GM23338 (cell line): ENCODE measurements around the gene EML1.

Experiments
- CTCF ChIP-seq, 2 experiments: fragments of 200-600 bp in 1 of 2; sonication (generic) in 1 of 2; conservative IDR thresholded peaks; 2 replicates each; pipeline versions ENCODE4 v1.5.1 to v1.6.1; 2016 to 2017; ENCODE audit warnings: antibody characterized with exemption in 2 of 2, low read depth in 2 of 2, mild to moderate bottlenecking in 2 of 2, moderate library complexity in 1 of 2
- EZH2 ChIP-seq: fragments of 200-600 bp; sonication (generic); IDR thresholded peaks from one replicate; pipeline ENCODE4 v1.8.0; 2017; ENCODE audit warnings: antibody characterized with exemption, mild to moderate bottlenecking, low read depth; ENCODE audit not compliant: unreplicated experiment
- EZH2phosphoT487 ChIP-seq: fragments of 200-600 bp; sonication (generic); IDR thresholded peaks from one replicate; pipeline ENCODE4 v1.8.1; 2018; ENCODE audit warnings: antibody characterized with exemption; ENCODE audit not compliant: unreplicated experiment
- JUNB ChIP-seq: IDR thresholded peaks from one replicate; pipeline ENCODE4 v1.6.1; 2016; ENCODE audit warnings: antibody characterized with exemption; ENCODE audit not compliant: unreplicated experiment
- POLR2AphosphoS5 ChIP-seq: IDR thresholded peaks from 2 replicates; pipeline ENCODE4 v1.6.1; 2016; ENCODE audit warnings: antibody characterized with exemption, low read depth
- REST ChIP-seq: IDR thresholded peaks from one replicate; pipeline ENCODE4 v1.6.1; 2018; ENCODE audit warnings: antibody characterized with exemption; ENCODE audit not compliant: unreplicated experiment

- TF ChIP-seq CTCF (conservative IDR thresholded peaks at IDR 0.05; ENCODE audit: low read depth in 2 of 2) = no peak
- no peak for TF ChIP-seq EZH2phosphoT487
- TF ChIP-seq EZH2 = no peak
- TF ChIP-seq POLR2AphosphoS5 = no peak
- TF ChIP-seq JUNB = no peak
- TF ChIP-seq REST = no peak
These were observed 38.9 kb downstream of the EML1 start for GRCh38 chr14:99831903-99832685.
